Thyroid gland (tissue), 4 donors: ENCODE measurements around the gene CCR2. TPM values are rescaled to one million over a fixed set of nuclear protein-coding genes. Genes with fewer than 3 reads are reported as not detected.
"Not testable (repeated sequence)": the region's sequence is repeated elsewhere in the genome, so short reads cannot be mapped to it uniquely, and the experiment has no call there.

Experiments
- DNase-seq, 2 donors: peaks; one replicate each; pipeline ENCODE4 v3.0.0-alpha.2; 2019
- H3K27ac ChIP-seq, 3 donors: fragments of 200-600 bp; sonication (generic); 1 replicate in 2 of 3; 2 replicates in 1 of 3; pipeline ENCODE4 v1.5.1; 2016 to 2019; ENCODE audit warnings: mild to moderate bottlenecking in 1 of 3, moderate library complexity in 1 of 3
- H3K27me3 ChIP-seq: fragments of 200-600 bp; sonication (generic); one replicate; pipeline ENCODE4 v1.5.1; 2019
- H3K36me3 ChIP-seq, 2 donors: fragments of 200-600 bp; sonication (generic); one replicate each; pipeline ENCODE4 v1.5.1; 2016 to 2019
- H3K4me1 ChIP-seq, 2 donors: fragments of 200-600 bp; sonication (generic); one replicate each; pipeline ENCODE4 v1.5.1; 2017 to 2019
- H3K4me3 ChIP-seq, 3 donors: fragments of 200-600 bp; sonication (generic); replicated peaks in 1 of 3; 1 replicate in 2 of 3; 2 replicates in 1 of 3; pipeline ENCODE4 v1.5.1; 2016; ENCODE audit warnings: mild to moderate bottlenecking in 1 of 3
- H3K9me3 ChIP-seq: fragments of 200-600 bp; sonication (generic); one replicate; pipeline ENCODE4 v1.5.1; 2017
- CTCF ChIP-seq, 6 experiments: fragments of 200-600 bp in 3 of 6; fragments of 450-650 bp in 3 of 6; sonication (generic) in 3 of 6; IDR thresholded peaks; one replicate each; pipeline ENCODE4 v1.5.1; 2016 to 2019; ENCODE audit warnings: antibody characterized with exemption in 6 of 6, mild to moderate bottlenecking in 2 of 6, inconsistent platforms in 1 of 6, moderate library complexity in 1 of 6
- POLR2A ChIP-seq, 2 donors: fragments of 450-650 bp; IDR thresholded peaks; one replicate each; pipeline ENCODE4 v1.6.1; 2017; ENCODE audit warnings: antibody characterized with exemption in 2 of 2, mild to moderate bottlenecking in 2 of 2, moderate library complexity in 1 of 2
- WGBS, 2 donors: methylation state at CpG; one replicate each; pipeline ENCODE4 v1.1.5; 2017; 5-methylcytosine and 5-hydroxymethylcytosine counted together
- intact Hi-C: fragments of 100-400 bp; cut with DNase I; formaldehyde crosslinking; loops from one replicate; pipeline ENCODE4 v1.15.1; 2023
- total RNA-seq, 4 donors: library from RNA; depleted of rRNA; stranded (reverse); fragments of >200 nt; gene quantifications; one replicate each; pipeline ENCODE4 v1.2.3, GENCODE V29; 2016

CCR2 gene
- total RNA-seq, 4 donors from 2014 or later: 0.89 to 4.4 (median 1.8) TPM

GRCh38 chr3:46318207-46318927, 35.5 kb upstream of the CCR2 start:
- WGBS, 2 donors: 83 to 88% methylated on average over 3 of the region's 3 CpGs
- no peak for DNase-seq
- Histone ChIP-seq H3K27me3 (no peaks in the 10 kb centered on the region), H3K27ac (no peak overlapping the region), H3K9me3 (no peaks in the 10 kb centered on the region), H3K36me3 (no peaks in the 10 kb centered on the region), H3K4me1 (no peaks in the 10 kb centered on the region), H3K4me3 (no peak overlapping the region)
- TF ChIP-seq POLR2A (IDR thresholded peaks at IDR 0.05) (no peak), CTCF (IDR thresholded peaks at IDR 0.05) (no peak)
- intact Hi-C loops: no loop called here

GRCh38 chr3:46321461-46322104, 32.3 kb upstream of the CCR2 start:
- DNase-seq: no peak
- H3K27ac ChIP-seq: no peak overlapping the region
- intact Hi-C loops: no loop called here
- H3K4me1 ChIP-seq: no peaks in the 10 kb centered on the region
- H3K36me3 ChIP-seq: no peaks in the 10 kb centered on the region
- H3K4me3 ChIP-seq: no peak overlapping the region
- H3K27me3 ChIP-seq: no peaks in the 10 kb centered on the region
- TF ChIP-seq POLR2A (IDR thresholded peaks at IDR 0.05) (no peak), CTCF (IDR thresholded peaks at IDR 0.05) (no peak)
- WGBS, 2 donors: 70 to 91% methylated on average over 1 of the region's 1 CpG
- no peaks in the 10 kb centered on the region for H3K9me3 ChIP-seq

GRCh38 chr3:46324036-46324435, 29.9 kb upstream of the CCR2 start:
- Histone ChIP-seq H3K36me3 (no peaks in the 10 kb centered on the region), H3K9me3 (no peaks in the 10 kb centered on the region), H3K4me3 (no peak overlapping the region), H3K27me3 (no peaks in the 10 kb centered on the region), H3K27ac (no peak overlapping the region), H3K4me1 (no peaks in the 10 kb centered on the region)
- TF ChIP-seq CTCF (IDR thresholded peaks at IDR 0.05): no peak
- TF ChIP-seq POLR2A (IDR thresholded peaks at IDR 0.05): no peak
- WGBS, 2 donors: 76 to 80% methylated on average over 2 of the region's 2 CpGs
- intact Hi-C loops: no loop called here
- no peak for DNase-seq

- no peaks in the 10 kb centered on the region for H3K36me3 ChIP-seq
- H3K27ac ChIP-seq: no peak overlapping the region
- WGBS, 2 donors: 85% methylated on average over 1 of the region's 1 CpG
- intact Hi-C loops: no loop called here
- no peak overlapping the region for H3K4me3 ChIP-seq
- no peaks in the 10 kb centered on the region for H3K4me1 ChIP-seq
- TF ChIP-seq CTCF (IDR thresholded peaks at IDR 0.05) (no peak), POLR2A (IDR thresholded peaks at IDR 0.05) (no peak)
- no peaks in the 10 kb centered on the region for H3K9me3 ChIP-seq
- no peaks in the 10 kb centered on the region for H3K27me3 ChIP-seq
- no peak for DNase-seq
These were observed 28.1 kb upstream of the CCR2 start for GRCh38 chr3:46325645-46326300.

GRCh38 chr3:46330676-46331075, 23.2 kb upstream of the CCR2 start:
- H3K9me3 ChIP-seq, intact Hi-C loops, H3K4me1 ChIP-seq, H3K36me3 ChIP-seq, H3K4me3 ChIP-seq, H3K27ac ChIP-seq, H3K27me3 ChIP-seq, DNase-seq: not testable (repeated sequence)
- 94 to 100% methylated on average over 3 of the region's 3 CpGs for WGBS, 2 donors
